IPS DF 6.9 (cell line): ENCODE results near the gene MYO1H.
"Not testable (repeated sequence)": the region's sequence is repeated elsewhere in the genome, so short reads cannot be mapped to it uniquely, and the experiment has no call there.

Experiments used
- DNase-seq: peaks from one replicate; pipeline ENCODE4 v3.0.0-alpha.2; 2013; ENCODE audit warnings: low read depth, low spot score
- H3K27ac ChIP-seq: one replicate; pipeline ENCODE4 v1.5.1; 2013; ENCODE audit warnings: low read length, control low read depth
- H3K27me3 ChIP-seq: 2 replicates; pipeline ENCODE4 v1.6.1; 2013; ENCODE audit warnings: mild to moderate bottlenecking, low read length; ENCODE audit not compliant: control insufficient read depth, insufficient read depth
- H3K36me3 ChIP-seq: 2 replicates; pipeline ENCODE4 v1.6.1; 2013; ENCODE audit warnings: low read length; ENCODE audit not compliant: control insufficient read depth, insufficient read depth
- H3K4me1 ChIP-seq: 2 replicates; pipeline ENCODE4 v1.6.1; 2013; ENCODE audit warnings: low read length; ENCODE audit not compliant: control insufficient read depth, insufficient read depth
- H3K4me3 ChIP-seq: 2 replicates; pipeline ENCODE4 v1.5.1; 2013; ENCODE audit warnings: mild to moderate bottlenecking, low read length
- H3K9me3 ChIP-seq: 2 replicates; pipeline ENCODE4 v1.6.1; 2013; ENCODE audit warnings: low read length, inconsistent platforms; ENCODE audit not compliant: control insufficient read depth, insufficient read depth
- WGBS: extraction: QIAGEN DNeasy Blood & Tissue Kit; methylation state at CpG from one replicate; pipeline ENCODE4 v1.1.7; 2013; ENCODE audit warnings: mixed read lengths, missing lambda C conversion rate; ENCODE audit not compliant: insufficient read length, insufficient coverage; 5-methylcytosine and 5-hydroxymethylcytosine counted together

Gene MYO1H

DNA sequence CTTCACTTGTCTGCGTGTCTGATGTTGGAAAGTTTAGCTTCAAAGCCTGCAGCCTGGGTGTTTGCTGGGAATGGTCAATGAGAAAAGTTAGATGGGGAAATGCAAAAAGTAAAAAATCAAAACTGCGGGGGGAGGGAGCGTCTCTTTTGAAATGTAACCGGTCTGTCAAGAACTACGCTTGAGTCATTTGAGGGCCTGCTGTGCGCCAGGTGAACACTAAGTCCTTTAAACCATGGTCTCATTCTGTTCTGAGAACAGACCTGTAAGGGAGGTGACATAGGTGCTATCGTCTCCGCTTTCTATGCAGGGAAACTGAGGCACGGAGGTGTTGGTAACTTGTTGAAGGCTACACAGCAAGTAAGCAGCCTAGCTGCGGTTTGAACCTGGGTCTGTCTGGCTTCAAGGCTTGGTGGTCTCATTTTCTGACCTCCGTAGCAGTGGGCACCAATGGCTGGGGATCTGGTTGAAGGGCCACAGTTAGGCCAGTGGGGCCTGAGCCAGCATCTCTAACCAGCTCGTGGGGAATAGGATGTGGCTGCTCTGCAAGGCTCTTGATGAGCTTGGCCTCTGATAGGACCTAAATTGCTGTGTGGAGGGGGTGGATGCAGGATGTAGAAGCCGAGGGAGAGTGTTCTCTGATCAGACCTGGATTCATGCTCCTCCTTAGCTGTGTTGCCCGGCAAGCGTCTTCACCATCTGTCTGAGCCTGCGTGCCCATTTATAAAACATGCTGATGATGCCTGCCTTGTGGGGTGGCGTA lies 87.9 kb downstream of the MYO1H start:
- no peak overlapping the region for H3K27ac ChIP-seq
- no peaks in the 10 kb centered on the region for H3K27me3 ChIP-seq
- peaks cover 6% of the 10 kb centered on the region for H3K4me1 ChIP-seq
- no peak for DNase-seq
- no peaks in the 10 kb centered on the region for H3K9me3 ChIP-seq
- no peaks in the 10 kb centered on the region for H3K36me3 ChIP-seq
- WGBS = no CpG with 5 or more reads among the region's 17 CpGs
- H3K4me3 ChIP-seq = no peak overlapping the region

DNA sequence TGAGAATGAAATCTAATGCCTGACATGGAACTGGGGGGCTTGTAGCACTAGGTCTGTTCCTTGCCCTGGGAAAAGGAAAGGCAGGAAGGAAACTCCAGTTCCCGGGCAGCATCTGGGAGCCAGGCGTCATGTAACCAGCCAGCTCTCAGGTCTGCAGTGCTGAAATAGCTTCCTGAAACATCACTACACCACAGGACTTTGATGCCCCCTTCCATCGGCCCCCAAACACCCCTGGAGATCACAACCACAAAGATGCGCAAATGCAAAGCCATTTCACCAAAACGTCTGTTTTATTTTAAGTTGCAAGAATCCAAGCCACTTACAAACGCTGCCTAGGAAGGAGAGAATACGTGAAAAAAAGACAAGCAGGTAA lies 88.5 kb downstream of the MYO1H start:
- Histone ChIP-seq H3K9me3 (no peaks in the 10 kb centered on the region), H3K4me3 (no peak overlapping the region), H3K4me1 (peaks cover 6% of the 10 kb centered on the region), H3K27ac (no peak overlapping the region), H3K27me3 (no peaks in the 10 kb centered on the region), H3K36me3 (no peaks in the 10 kb centered on the region)
- WGBS = no CpG with 5 or more reads among the region's 7 CpGs
- DNase-seq = no peak

DNA sequence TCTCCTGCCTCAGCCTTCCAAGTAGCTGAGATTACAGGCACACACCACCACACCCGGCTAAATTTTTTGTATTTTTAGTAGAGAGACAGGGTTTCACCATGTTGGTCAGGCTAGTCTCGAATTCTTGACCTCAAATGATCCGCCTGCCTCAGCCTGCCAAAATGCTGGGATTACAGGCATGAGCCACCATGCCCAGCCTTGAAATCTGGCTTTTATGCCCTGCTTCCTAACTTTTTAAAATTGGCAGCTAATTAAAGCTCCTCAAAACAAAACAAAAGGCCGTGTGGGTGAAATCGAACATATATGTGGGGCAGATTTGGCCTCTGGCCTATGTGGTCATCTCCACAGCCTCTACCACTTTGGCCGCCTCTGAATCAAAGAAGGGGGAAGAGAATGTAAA lies 91.5 kb downstream of the MYO1H start:
- H3K9me3 ChIP-seq = no peaks in the 10 kb centered on the region
- H3K27me3 ChIP-seq = no peaks in the 10 kb centered on the region
- peaks cover 6% of the 10 kb centered on the region for H3K4me1 ChIP-seq
- H3K36me3 ChIP-seq = no peaks in the 10 kb centered on the region
- no peak overlapping the region for H3K4me3 ChIP-seq
- no CpG with 5 or more reads among the region's 6 CpGs for WGBS
- DNase-seq = no peak
- H3K27ac ChIP-seq = no peak overlapping the region

DNA sequence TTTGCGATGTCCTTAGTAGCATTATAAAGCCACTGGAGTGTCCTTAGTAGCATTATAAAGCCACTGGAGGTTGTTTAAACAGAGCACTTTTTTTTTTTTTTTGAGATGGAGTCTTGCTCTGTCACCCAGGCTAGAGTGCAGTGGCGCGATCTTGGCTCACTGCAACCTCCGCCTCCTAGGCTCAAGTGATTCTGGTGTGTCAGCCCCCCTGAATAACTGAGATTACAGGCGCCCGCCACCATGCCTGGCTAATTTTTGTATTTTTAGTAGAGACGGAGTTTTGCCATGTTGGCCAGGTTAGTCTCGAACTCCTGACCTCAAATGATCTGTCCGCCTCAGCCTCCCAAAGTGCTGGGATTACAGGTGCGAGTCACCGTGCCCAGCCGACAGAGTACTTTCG lies 92.3 kb downstream of the MYO1H start:
- H3K4me3 ChIP-seq, DNase-seq, H3K9me3 ChIP-seq, H3K4me1 ChIP-seq, H3K36me3 ChIP-seq, H3K27me3 ChIP-seq, H3K27ac ChIP-seq: not testable (repeated sequence)
- WGBS = no CpG with 5 or more reads among the region's 13 CpGs

DNA sequence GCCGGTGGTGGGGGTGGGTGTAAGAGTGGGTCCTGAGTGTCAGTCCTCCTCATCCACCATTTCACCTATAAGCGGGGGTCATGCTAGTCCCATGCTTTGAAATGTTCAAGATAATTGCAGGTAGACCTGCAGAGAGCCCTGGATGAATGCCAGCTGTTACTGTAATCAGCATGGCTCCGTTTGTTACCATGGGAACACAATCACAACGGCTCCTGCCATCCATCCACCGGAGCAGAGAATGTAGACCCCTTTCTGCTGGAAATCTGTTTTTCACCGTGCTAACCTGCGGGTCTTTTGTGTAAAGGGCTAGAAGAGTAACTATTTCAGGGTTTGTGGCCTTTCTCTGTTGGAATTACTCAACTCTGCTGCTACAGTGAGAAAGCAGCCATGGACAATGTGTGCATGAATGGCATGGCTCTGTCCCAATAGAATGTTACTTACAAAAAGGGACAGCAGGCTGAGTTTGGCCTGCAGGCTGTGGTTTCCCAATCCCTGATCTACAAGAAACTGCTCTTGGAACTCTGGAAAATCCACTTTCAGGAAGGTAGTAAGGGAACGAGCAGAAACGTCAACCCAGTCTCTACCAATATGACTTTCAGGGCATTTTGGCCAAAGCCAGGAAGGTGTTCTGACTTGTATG lies 93.3 kb downstream of the MYO1H start:
- H3K27me3 ChIP-seq = no peaks in the 10 kb centered on the region
- H3K9me3 ChIP-seq = no peaks in the 10 kb centered on the region
- no peaks in the 10 kb centered on the region for H3K36me3 ChIP-seq
- DNase-seq = no peak
- H3K4me3 ChIP-seq = no peak overlapping the region
- no CpG with 5 or more reads among the region's 9 CpGs for WGBS
- H3K4me1 ChIP-seq = peaks cover 2% of the 10 kb centered on the region
- no peak overlapping the region for H3K27ac ChIP-seq

DNA sequence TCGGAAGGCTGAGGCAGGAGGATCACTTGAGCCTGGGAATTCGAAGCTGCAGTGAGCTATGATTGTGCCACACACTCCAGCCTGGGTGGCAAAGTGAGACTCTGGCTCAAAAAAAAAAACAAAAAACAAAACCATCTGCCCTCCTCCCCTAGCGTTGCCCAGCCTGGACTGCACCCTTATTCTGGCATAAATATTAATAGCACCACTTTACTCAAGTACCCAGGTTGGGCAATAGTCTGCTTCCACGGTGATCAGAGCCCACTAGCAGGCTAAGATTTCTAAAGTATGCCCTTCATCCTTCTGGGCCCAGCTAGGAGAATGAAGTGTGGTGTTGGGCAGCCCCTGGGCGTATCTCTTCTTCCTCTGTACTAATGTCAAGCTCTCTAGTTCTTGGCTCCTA lies 96.1 kb downstream of the MYO1H start:
- Histone ChIP-seq H3K27ac (no peak overlapping the region), H3K36me3 (peaks cover 5% of the 10 kb centered on the region; the same call in 1 of the 2 replicates), H3K4me3 (no peak overlapping the region), H3K27me3 (no peaks in the 10 kb centered on the region), H3K4me1 (no peaks in the 10 kb centered on the region), H3K9me3 (no peaks in the 10 kb centered on the region)
- no CpG with 5 or more reads among the region's 5 CpGs for WGBS
- DNase-seq = no peak

DNA sequence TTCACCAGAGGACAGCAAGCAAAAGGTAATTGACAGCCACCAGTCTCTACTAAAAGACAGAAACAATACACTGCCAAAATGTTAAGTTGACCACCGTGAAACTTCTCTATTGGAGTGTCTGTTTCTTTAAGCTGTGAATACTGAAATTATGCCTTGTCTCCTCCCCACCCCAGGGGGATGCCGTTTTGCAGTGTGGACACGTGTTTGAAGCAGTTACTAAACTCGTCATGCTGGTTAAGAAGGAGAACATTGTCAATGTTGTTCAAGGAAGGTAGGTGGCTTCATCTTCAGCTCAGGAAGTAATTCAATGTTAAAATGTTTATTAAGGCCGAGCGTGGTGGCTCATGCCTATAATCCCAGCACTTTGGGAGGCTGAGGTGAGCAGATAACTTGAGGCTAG lies 96.6 kb downstream of the MYO1H start:
- H3K27ac ChIP-seq = no peak overlapping the region
- peaks cover 5% of the 10 kb centered on the region; the same call in 1 of the 2 replicates for H3K36me3 ChIP-seq
- WGBS = no CpG with 5 or more reads among the region's 6 CpGs

DNA sequence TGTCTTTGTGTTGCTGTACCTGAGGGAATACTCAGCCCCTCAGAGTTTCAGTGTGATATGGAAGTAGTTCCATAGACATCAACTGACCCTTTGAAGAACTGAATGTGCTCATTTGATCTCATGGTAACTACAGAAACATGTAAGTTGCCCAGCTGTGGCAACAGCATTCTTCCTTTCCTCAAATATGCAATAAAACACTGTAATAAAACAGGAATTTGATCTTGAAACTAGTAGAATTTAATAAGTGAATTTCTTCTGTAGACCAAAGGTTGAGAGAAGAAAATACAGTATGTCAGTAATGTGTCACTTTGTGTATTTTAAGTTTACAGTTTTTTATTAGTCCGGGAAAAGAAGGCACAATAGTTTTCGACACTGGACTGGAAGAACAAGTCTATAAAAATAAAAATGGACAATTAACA lies 97.5 kb downstream of the MYO1H start:
- H3K27me3 ChIP-seq = no peaks in the 10 kb centered on the region
- no peaks in the 10 kb centered on the region for H3K9me3 ChIP-seq
- peaks cover 5% of the 10 kb centered on the region; the same call in 1 of the 2 replicates for H3K36me3 ChIP-seq
- no CpG with 5 or more reads among the region's 2 CpGs for WGBS
- no peaks in the 10 kb centered on the region for H3K4me1 ChIP-seq
- DNase-seq = no peak
- H3K27ac ChIP-seq = no peak overlapping the region
- no peak overlapping the region for H3K4me3 ChIP-seq

More for the DNA sequence above, 96.6 kb downstream of the MYO1H start:
- Histone ChIP-seq H3K27me3 (no peaks in the 10 kb centered on the region), H3K4me3 (no peak overlapping the region), H3K9me3 (no peaks in the 10 kb centered on the region), H3K4me1 (no peaks in the 10 kb centered on the region)
- DNase-seq = no peak

DNA sequence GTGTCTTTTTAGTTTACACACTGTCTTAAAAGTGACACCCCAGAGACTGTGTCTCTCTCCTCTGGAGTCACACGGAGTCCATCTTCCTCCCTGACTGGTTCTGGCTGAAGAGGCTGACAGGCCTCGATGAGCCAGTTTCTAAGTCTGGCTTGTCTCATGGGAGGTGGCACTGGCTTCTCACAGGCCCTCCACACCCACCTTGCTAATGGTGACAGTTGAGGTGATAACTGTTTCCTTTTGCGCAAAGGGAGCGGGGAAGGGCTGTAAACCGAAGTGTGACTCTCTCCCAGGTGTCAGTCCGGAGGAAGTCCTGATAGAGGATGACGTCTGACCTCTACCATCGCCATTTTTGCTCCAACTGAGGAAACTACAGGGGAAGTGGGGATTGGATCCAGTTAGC lies 99.2 kb downstream of the MYO1H start:
- no peak for DNase-seq
- no peaks in the 10 kb centered on the region for H3K9me3 ChIP-seq
- H3K27me3 ChIP-seq = no peaks in the 10 kb centered on the region
- peaks cover 9% of the 10 kb centered on the region for H3K36me3 ChIP-seq
- no CpG with 5 or more reads among the region's 8 CpGs for WGBS
- no peak overlapping the region for H3K4me3 ChIP-seq
- H3K27ac ChIP-seq = no peak overlapping the region
- H3K4me1 ChIP-seq = no peaks in the 10 kb centered on the region

DNA sequence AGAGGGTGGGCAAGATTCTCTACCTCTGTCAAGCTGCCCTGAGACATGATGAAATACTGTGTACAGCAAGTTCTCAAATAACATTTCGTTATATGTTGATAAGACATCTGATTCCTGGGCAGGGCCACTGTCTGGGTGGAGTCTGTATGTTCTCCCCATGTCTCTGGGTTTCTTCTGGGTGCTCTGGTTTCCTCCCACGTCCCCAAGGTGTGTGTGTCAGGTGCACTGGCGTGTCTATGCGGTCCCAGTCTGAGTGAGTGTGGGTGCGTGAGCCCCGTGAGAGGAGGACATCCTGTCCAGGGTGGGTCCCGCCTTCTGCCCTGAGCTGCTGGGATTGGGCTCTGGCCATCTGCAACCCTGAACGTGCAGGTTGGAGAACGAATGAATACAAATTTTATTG lies 99.8 kb downstream of the MYO1H start:
- DNase-seq = no peak
- no CpG with 5 or more reads among the region's 9 CpGs for WGBS
- H3K27ac ChIP-seq = no peak overlapping the region
- H3K36me3 ChIP-seq = peaks cover 9% of the 10 kb centered on the region
- H3K27me3 ChIP-seq = no peaks in the 10 kb centered on the region
- no peaks in the 10 kb centered on the region for H3K9me3 ChIP-seq
- no peaks in the 10 kb centered on the region for H3K4me1 ChIP-seq
- H3K4me3 ChIP-seq = no peak overlapping the region

DNA sequence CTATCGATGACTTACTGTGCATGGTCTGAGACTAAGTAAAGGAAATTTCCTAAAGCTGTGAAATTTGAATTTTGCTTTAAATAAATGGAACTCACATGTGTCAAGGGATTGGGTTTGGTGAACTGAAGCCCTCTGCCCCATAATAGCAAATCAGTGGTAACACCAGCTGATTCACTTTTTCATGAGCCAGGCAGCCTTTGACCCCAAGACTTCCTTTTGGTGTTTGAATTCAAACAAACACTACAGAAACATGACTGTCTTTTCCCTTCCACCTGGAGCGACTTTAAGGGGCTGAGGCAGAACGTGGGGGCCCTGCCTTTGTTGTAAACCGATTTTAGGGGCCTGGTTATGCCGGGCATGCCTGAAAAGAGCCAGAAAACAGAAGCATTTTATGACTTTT lies 100.6 kb downstream of the MYO1H start:
- no peaks in the 10 kb centered on the region for H3K4me1 ChIP-seq
- no CpG with 5 or more reads among the region's 5 CpGs for WGBS
- H3K4me3 ChIP-seq = no peak overlapping the region
- no peak overlapping the region for H3K27ac ChIP-seq
- DNase-seq = no peak
- no peaks in the 10 kb centered on the region for H3K27me3 ChIP-seq
- peaks cover 9% of the 10 kb centered on the region for H3K36me3 ChIP-seq
- H3K9me3 ChIP-seq = no peaks in the 10 kb centered on the region
